ENCODE measurements around the gene RBM28. TPM values are rescaled to one million over a fixed set of nuclear protein-coding genes. Genes with fewer than 3 reads are reported as not detected.

Gene RBM28
- total and polyA plus RNA-seq, 2 of the 8 experiments (the other 6 are each of a cell fraction or from before 2014, with no cell fraction given) = 12.8 to 65.3 TPM

DNA sequence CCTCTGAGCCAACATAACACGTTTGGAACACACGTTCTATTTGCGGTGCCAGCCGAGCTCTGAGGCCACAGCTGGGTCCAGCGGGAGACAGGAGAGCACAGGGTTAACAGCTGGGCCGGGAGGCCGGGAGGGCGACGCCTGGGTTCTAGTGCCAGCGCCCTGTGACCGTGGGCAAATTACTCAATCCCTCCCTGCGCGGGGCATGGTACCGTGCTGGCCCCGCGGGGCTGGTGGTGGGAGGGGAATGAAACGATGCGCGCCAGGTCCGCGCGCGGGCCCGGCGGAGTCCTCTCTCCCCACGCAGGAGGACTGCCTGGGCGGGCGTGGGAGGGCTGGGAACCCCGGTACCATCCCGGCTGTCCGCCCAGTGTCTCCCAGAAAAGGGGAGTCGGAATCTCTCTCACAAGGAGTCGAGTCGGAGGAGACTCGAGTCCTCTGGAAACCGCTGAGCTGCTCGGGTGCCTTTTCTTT is 72.2 kb downstream of the RBM28 start:
- Histone ChIP-seq H2BK120ac (replicated peaks; ENCODE audit: low read depth, low read length) (no peak overlapping the region), H3K4me1 (replicated peaks in 1 of 4; ENCODE audit: control insufficient read depth in 3 of 4, insufficient read depth in 4 of 4, low read length in 3 of 4) (peaks cover 6 to 29% (median 22%) of the 10 kb centered on the region in 4 experiments), H3K36me3 (ENCODE audit: control insufficient read depth in 2 of 4, insufficient read depth in 4 of 4, low read length in 3 of 4) (no peaks in the 10 kb centered on the region), H2AFZ (ENCODE audit: low read length) (no peak overlapping the region), H3K56ac (replicated peaks; ENCODE audit: insufficient read length, low read depth, low read length) (no peak overlapping the region), H3K9me3 (ENCODE audit: insufficient read depth in 2 of 2, low read depth in 1 of 2, low read length in 1 of 2) (no peaks in the 10 kb centered on the region), H3K23me2 (ENCODE audit: low read depth, low read length) (no peaks in the 10 kb centered on the region), H3K18ac (ENCODE audit: extremely low read depth, low read length) (peak overlapping the region; percentile 51; the same call in 1 of the 2 replicates), H3K9ac (replicated peaks in 1 of 4; ENCODE audit: extremely low read depth in 1 of 4, low read depth in 3 of 4, low read length in 3 of 4) (no peak overlapping the region), H4K20me1 (replicated peaks in 1 of 2; ENCODE audit: control insufficient read depth in 1 of 2, insufficient read depth in 2 of 2, low read length in 2 of 2) (no peaks in the 10 kb centered on the region), H2BK5ac (ENCODE audit: low read depth, low read length) (peak overlapping the region; percentile 78; the same call in 1 of the 2 replicates), H4K91ac (replicated peaks; ENCODE audit: insufficient read length, low read length) (peak overlapping the region; percentile 67), H3K23ac (ENCODE audit: insufficient read length) (no peak overlapping the region), H3K14ac (ENCODE audit: insufficient read length) (no peak overlapping the region), H2BK15ac (ENCODE audit: low read length) (no peak overlapping the region; the same call in 1 of the 2 replicates), H2AK5ac (ENCODE audit: low read depth, low read length) (no peak overlapping the region), H3K27ac (ENCODE audit: low read depth, low read length) (no peak overlapping the region), H2BK12ac (ENCODE audit: low read depth, low read length) (peak overlapping the region; percentile 82; the same call in 1 of the 2 replicates), H3K27me3 (replicated peaks in 1 of 4; ENCODE audit: control insufficient read depth in 3 of 4, extremely low read depth in 1 of 4, insufficient read depth in 3 of 4, low read length in 3 of 4) (peaks cover 0 to 4% (median 1%) of the 10 kb centered on the region in 4 experiments; a peak in 2 of 7 replicates), H4K5ac (ENCODE audit: insufficient read length, low read depth, low read length) (no peak overlapping the region), H3K4me3 (ENCODE audit: extremely low read depth in 1 of 4, insufficient read depth in 2 of 4, low read depth in 3 of 4, low read length in 4 of 4) (peak overlapping the region in 2 of 4 experiments; percentile 3 to 11; a peak in 2 of 8 replicates), H3K79me1 (ENCODE audit: low read depth, low read length) (no peaks in the 10 kb centered on the region), H3K79me2 (ENCODE audit: control insufficient read depth in 1 of 2, insufficient read depth in 2 of 2, low read length in 2 of 2) (no peaks in the 10 kb centered on the region), H3K4ac (replicated peaks; ENCODE audit: insufficient read length, low read depth, low read length) (no peak overlapping the region), H4K8ac (ENCODE audit: extremely low read depth, insufficient read depth, low read length) (peak overlapping the region; percentile 73; the same call in 1 of the 2 replicates), H3K4me2 (ENCODE audit: insufficient read depth in 1 of 2, low read depth in 2 of 2, low read length in 2 of 2) (peak overlapping the region; percentile 6 to 33; a peak in 1 of 4 replicates), H2BK20ac (ENCODE audit: low read length) (peak overlapping the region; percentile 86; the same call in 1 of the 2 replicates)
- FAIRE-seq = no peak
- CTCF ChIA-PET (ENCODE audit: partially characterized antibody) = interaction anchor here (0.8 to 2.1 kb wide), 6 partner anchors 10 to 80 kb away, joined by 3 to 8 read pairs (median 3); no protein-coding TSS in a partner anchor
- POLR2A ChIA-PET (ENCODE audit: partially characterized antibody) = interaction anchor here (3.8 kb wide), 1 partner anchor 29 kb away, joined by 25 read pairs; no protein-coding TSS in a partner anchor
- 88% methylated on average over 26 of the region's 37 CpGs; no CpG with 5 or more reads in 1 of the 2 experiments for WGBS, 2 experiments (ENCODE audit: extremely low coverage in 1 of 2, insufficient coverage in 1 of 2, insufficient read length in 1 of 2, insufficient replicate concordance in 2 of 2, low coverage in 1 of 2, low lambda C conversion rate in 2 of 2, missing lambda C conversion rate in 1 of 2)
- TF ChIP-seq CBX5 (IDR thresholded peaks at IDR 0.05; ENCODE audit: low read depth, low read length) (no peak), ASH2L (IDR thresholded peaks at IDR 0.05; ENCODE audit: low read length) (no peak), EGR1 (IDR thresholded peaks at IDR 0.05; ENCODE audit: borderline replicate concordance, low read depth, low read length) (no peak), SUZ12 (IDR thresholded peaks at IDR 0.05; ENCODE audit: low read length) (no peak), EZH2 (IDR thresholded peaks at IDR 0.05; ENCODE audit: low read depth, low read length, severe bottlenecking) (no peak)
- DNase-seq (ENCODE audit: low read depth in 1 of 2, low spot score in 2 of 2) = no peak
